Heart right ventricle (tissue), 16 donors: ENCODE data around the gene OTUD7B. TPM values are rescaled to one million over a fixed set of nuclear protein-coding genes. Genes with fewer than 3 reads are reported as not detected.

Experiments
- ATAC-seq, 8 donors: fragments of 200-7000 bp; cut with Tn5 transposase; one replicate each; pipeline ENCODE4 v1.9.1; 2020; ENCODE audit warnings: mild to moderate bottlenecking in 8 of 8, moderate library complexity in 8 of 8, moderate number of reproducible peaks in 1 of 8
- DNase-seq, 2 donors: peaks; one replicate each; pipeline ENCODE4 v3.0.0-alpha.2; 2020
- H3K27ac ChIP-seq, 10 donors: fragments of 200-600 bp; sonication (generic) in 2 of 10; one replicate each; pipeline versions ENCODE4 v1.5.0 to v1.8.0; 2020 to 2022; ENCODE audit warnings: mild to moderate bottlenecking in 3 of 10
- H3K27me3 ChIP-seq, 7 donors: fragments of 200-600 bp; one replicate each; pipeline ENCODE4 v1.8.0; 2021 to 2022; ENCODE audit warnings: mild to moderate bottlenecking in 2 of 7
- H3K36me3 ChIP-seq, 9 donors: fragments of 200-600 bp; sonication (generic) in 1 of 9; one replicate each; pipeline versions ENCODE4 v1.5.0 to v1.8.0; 2020 to 2022; ENCODE audit warnings: mild to moderate bottlenecking in 2 of 9
- H3K4me1 ChIP-seq, 9 donors: fragments of 200-600 bp; sonication (generic) in 1 of 9; one replicate each; pipeline versions ENCODE4 v1.5.0 to v1.8.0; 2020 to 2022; ENCODE audit warnings: mild to moderate bottlenecking in 4 of 9
- H3K4me3 ChIP-seq, 10 donors: fragments of 200-600 bp; sonication (generic) in 2 of 10; one replicate each; pipeline versions ENCODE4 v1.5.0 to v1.8.0; 2020 to 2022; ENCODE audit warnings: mild to moderate bottlenecking in 7 of 10, moderate library complexity in 2 of 10
- H3K9me3 ChIP-seq, 11 donors: fragments of 200-600 bp in 10 of 11; sonication (generic) in 2 of 11; one replicate each; pipeline versions ENCODE4 v1.5.0 to v1.8.0; 2013 to 2022; ENCODE audit warnings: mild to moderate bottlenecking in 2 of 11, control low read depth in 1 of 11, moderate library complexity in 1 of 11
- WGBS, 2 donors: extraction: QIAGEN DNeasy Blood & Tissue Kit; methylation state at CpG; one replicate each; pipeline ENCODE4 v1.1.7; 2013; ENCODE audit warnings: inconsistent platforms in 1 of 2; 5-methylcytosine and 5-hydroxymethylcytosine counted together
- intact Hi-C, 10 donors: fragments of 100-400 bp; cut with DNase I; formaldehyde crosslinking; loops; one replicate each; pipeline versions ENCODE4 v1.11.1 to v1.14.2; 2022
- polyA plus RNA-seq, 2 donors: library from polyadenylated mRNA; stranded (reverse); fragments of 200-250 nt; gene quantifications; one replicate each; pipeline ENCODE4 v1.2.3, GENCODE V29; 2013
- total RNA-seq, 10 donors: library from RNA; stranded (reverse); fragmentation: NEBNext Ultra II Directional in 3 of 10; extraction: Animal tissue kit (Norgen Biotek cat#: 25700) in 3 of 10; gene quantifications; one replicate each; pipeline versions ENCODE4 v1.2.1 to v1.2.4, GENCODE V29; 2021 to 2023
- TF ChIP-seq, protein P1 (sequence below), 9 donors: fragments of 200-600 bp; sonication (generic) in 2 of 9; IDR thresholded peaks; one replicate each; pipeline versions ENCODE4 v1.5.0 to v1.8.0; 2021 to 2022; ENCODE audit warnings: antibody characterized with exemption in 9 of 9, mild to moderate bottlenecking in 5 of 9, moderate library complexity in 1 of 9
- donor health status: Arrhythmogenic right ventricular cardiomyopathy.
- donor health status: ischemic (EF 13 %, LVEDD 7.1; RV severe dilation, severe dysfunction).
- donor health status: healthy with polysubstance abuse.
- donor health status: DM: no; HTN: yes; CAD: no.
- donor health status: DM: no; HTN: no; CAD: no.
- donor health status: ischemic (EF 25% LVEDD 6.9; RV normal size, moderate dysfunction).
- donor health status: ischemic (EF 25% LVEDD 5.7; RV mildly dilated, moderate dysfunction).
- donor health status: healthy.
- donor health status: DM: yes; HTN: yes; CAD: no.
- donor health status: Ischemic cardiomyopathy.
- donor health status: ischemic (EF 35%, LVEDD 5.7; RV mildly dilated, moderate dysfunction).
- donor health status: nonischemic (EF 11% LVEDD 7.7; RV severe dilation, severe dysfunction).
- donor health status: DM: yes; HTN: yes; CAD: no.
- donor health status: PGD.
- donor health status: ischemic (EF 29% LVEDD 5.4; RV normal size, mild dysfunction).
- donor health status: nonischemic (EF 23%, LVEDD 6.1; RV moderate dilation, normal function).

OTUD7B gene
- total and polyA plus RNA-seq, 12 donors: 3.1 to 34.4 (median 28.1) TPM

DNA sequence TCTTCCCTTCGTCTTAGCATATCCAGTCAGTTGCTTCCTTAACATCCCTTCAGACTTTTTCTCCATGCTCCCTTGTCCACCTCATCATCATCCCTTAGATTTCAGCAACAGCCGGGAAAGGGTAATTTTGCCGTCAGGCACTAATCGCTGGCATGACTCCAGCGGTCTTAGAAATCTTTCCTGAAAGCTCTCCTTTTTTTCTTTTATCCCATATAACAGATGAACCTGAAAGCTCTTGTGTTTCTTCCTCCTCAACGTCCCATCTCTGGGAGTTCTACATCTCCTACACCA, 121.6 kb downstream of the OTUD7B start:
- TF ChIP-seq, protein P1, sequence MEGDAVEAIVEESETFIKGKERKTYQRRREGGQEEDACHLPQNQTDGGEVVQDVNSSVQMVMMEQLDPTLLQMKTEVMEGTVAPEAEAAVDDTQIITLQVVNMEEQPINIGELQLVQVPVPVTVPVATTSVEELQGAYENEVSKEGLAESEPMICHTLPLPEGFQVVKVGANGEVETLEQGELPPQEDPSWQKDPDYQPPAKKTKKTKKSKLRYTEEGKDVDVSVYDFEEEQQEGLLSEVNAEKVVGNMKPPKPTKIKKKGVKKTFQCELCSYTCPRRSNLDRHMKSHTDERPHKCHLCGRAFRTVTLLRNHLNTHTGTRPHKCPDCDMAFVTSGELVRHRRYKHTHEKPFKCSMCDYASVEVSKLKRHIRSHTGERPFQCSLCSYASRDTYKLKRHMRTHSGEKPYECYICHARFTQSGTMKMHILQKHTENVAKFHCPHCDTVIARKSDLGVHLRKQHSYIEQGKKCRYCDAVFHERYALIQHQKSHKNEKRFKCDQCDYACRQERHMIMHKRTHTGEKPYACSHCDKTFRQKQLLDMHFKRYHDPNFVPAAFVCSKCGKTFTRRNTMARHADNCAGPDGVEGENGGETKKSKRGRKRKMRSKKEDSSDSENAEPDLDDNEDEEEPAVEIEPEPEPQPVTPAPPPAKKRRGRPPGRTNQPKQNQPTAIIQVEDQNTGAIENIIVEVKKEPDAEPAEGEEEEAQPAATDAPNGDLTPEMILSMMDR (IDR thresholded peaks at IDR 0.05): no peak
- peaks cover 0 to 29% (median 20%) of the 10 kb centered on the region in 9 donors for H3K4me1 ChIP-seq
- WGBS, 2 donors: 17 to 23% methylated on average over 6 of the region's 6 CpGs
- no peaks in the 10 kb centered on the region for H3K36me3 ChIP-seq
- ATAC-seq (no peak), DNase-seq (no peak)
- peak overlapping the region; percentile 55 to 95 (median 69) for H3K4me3 ChIP-seq
- no peaks in the 10 kb centered on the region for H3K27me3 ChIP-seq
- H3K27ac ChIP-seq: peak overlapping the region; percentile 89 to 100 (median 98)
- intact Hi-C loops: loop anchor here in 2 of 10 donors (2.0 kb wide), 2 partner anchors 38 to 50 kb away; partner anchors contain the start of gene SF3B4 (in 1 of the 2)
- no peaks in the 10 kb centered on the region for H3K9me3 ChIP-seq

DNA sequence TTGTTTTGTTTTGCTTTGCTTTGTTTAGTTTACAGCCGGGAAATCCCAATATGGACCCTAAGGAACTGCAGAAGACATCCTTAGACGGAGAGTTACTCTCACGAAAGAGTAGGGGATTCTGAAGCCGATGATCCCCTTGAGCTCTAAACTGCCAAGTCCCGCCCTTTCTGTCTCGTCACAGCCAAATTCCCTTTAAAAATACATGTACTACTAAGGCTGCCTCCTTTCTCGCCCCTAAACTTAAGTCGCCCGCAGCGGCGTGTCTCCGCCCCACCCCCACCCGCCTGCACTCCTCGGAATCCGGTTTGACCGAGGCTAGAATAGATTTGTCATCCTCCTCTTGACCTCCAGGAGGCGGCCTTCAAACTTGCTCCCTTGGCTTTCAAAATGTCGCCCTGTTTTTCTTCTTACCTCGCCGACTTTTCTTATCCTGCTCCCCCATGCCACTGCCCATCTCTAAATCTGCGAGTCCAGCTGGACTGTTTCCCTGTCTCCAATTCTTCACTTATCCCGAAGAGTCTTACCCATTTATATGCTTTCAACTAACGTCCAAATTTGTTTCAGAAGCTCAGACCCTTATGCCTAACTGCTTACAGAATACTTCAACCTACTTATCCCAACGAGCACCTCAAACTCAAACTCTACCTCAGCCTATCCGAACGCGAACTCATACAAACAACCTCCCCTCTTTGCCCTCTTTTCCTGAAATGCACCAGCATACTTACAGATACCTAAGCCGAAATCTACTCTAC, 122.1 kb downstream of the OTUD7B start:
- no peaks in the 10 kb centered on the region for H3K27me3 ChIP-seq
- WGBS, 2 donors: 2% methylated on average over 28 of the region's 28 CpGs
- peak overlapping the region; percentile 55 to 95 (median 69) for H3K4me3 ChIP-seq
- peaks cover 0 to 34% (median 25%) of the 10 kb centered on the region in 9 donors for H3K4me1 ChIP-seq
- H3K36me3 ChIP-seq: no peaks in the 10 kb centered on the region
- DNase-seq (peak; percentile 75 to 89), ATAC-seq (peak; percentile 14 to 56 (median 42))
- H3K27ac ChIP-seq: peak overlapping the region; percentile 89 to 100 (median 98)
- H3K9me3 ChIP-seq: no peaks in the 10 kb centered on the region
- TF ChIP-seq, protein P1 (IDR thresholded peaks at IDR 0.05): peak; percentile 15 to 76 (median 58)
- intact Hi-C loops: loop anchor here in 2 of 10 donors (2.0 kb wide), 2 partner anchors 38 to 50 kb away; partner anchors contain the start of gene SF3B4 (in 1 of the 2)

Other genes with a start within 250 kb of the OTUD7B start
- 10 to 100 TPM in 1 of 10 donors, 1 to 10 TPM in 7, under 1 TPM in 1, not detected in 1; 0.42 to 17.8 (median 1.3) TPM for gene FCGR1A, start 228.0 kb downstream of the OTUD7B start, total RNA-seq
- 1 to 10 TPM; 3.4 to 5.5 TPM for gene FCGR1A, start 228.0 kb downstream of the OTUD7B start, polyA plus RNA-seq
- gene BOLA1, start 111.2 kb downstream of the OTUD7B start, total RNA-seq: 10 to 100 TPM; 12.9 to 20.0 (median 15.8) TPM
- gene BOLA1, start 111.2 kb downstream of the OTUD7B start, polyA plus RNA-seq: 10 to 100 TPM; 22.7 to 33.6 TPM
- under 1 TPM; 0.14 to 0.68 (median 0.31) TPM for gene SV2A, start 92.9 kb downstream of the OTUD7B start, total RNA-seq
- gene SV2A, start 92.9 kb downstream of the OTUD7B start, polyA plus RNA-seq: under 1 TPM; 0.44 to 0.48 TPM
- 10 to 100 TPM; 19.8 to 31.9 (median 26.2) TPM for gene SF3B4, start 82.9 kb downstream of the OTUD7B start, total RNA-seq
- gene SF3B4, start 82.9 kb downstream of the OTUD7B start, polyA plus RNA-seq: 10 to 100 TPM; 12.6 to 20.3 TPM
- 1 to 10 TPM in 9 of 10 donors, under 1 TPM in 1; 0.95 to 5.3 (median 2.5) TPM for gene MTMR11, start 73.8 kb downstream of the OTUD7B start, total RNA-seq
- 1 to 10 TPM; 1.9 to 5.3 TPM for gene MTMR11, start 73.8 kb downstream of the OTUD7B start, polyA plus RNA-seq
- gene VPS45, start 57.0 kb upstream of the OTUD7B start, total RNA-seq: 10 to 100 TPM; 41.5 to 73.6 (median 51.9) TPM
- gene VPS45, start 57.0 kb upstream of the OTUD7B start, polyA plus RNA-seq: 10 to 100 TPM; 26.6 to 31.0 TPM
- gene PLEKHO1, start 139.2 kb upstream of the OTUD7B start, total RNA-seq: 10 to 100 TPM; 29.3 to 82.3 (median 56.8) TPM
- gene PLEKHO1, start 139.2 kb upstream of the OTUD7B start, polyA plus RNA-seq: 100 to 1,000 TPM; 215 to 221 TPM
- gene ANP32E, start 225.4 kb upstream of the OTUD7B start, total RNA-seq: 10 to 100 TPM; 23.7 to 58.2 (median 41.6) TPM
- 10 to 100 TPM; 17.3 to 40.0 TPM for gene ANP32E, start 225.4 kb upstream of the OTUD7B start, polyA plus RNA-seq
- gene CA14, start 247.0 kb upstream of the OTUD7B start, total RNA-seq: 10 to 100 TPM in 3 of 10 donors, 1 to 10 TPM in 5, under 1 TPM in 2; 0.48 to 18.5 (median 2.9) TPM
- 10 to 100 TPM in 1 of 2 donors, 1 to 10 TPM in 1; 3.3 to 11.6 TPM for gene CA14, start 247.0 kb upstream of the OTUD7B start, polyA plus RNA-seq